ENCODE measurements around the gene SUPT5H.

The SUPT5H gene

DNA sequence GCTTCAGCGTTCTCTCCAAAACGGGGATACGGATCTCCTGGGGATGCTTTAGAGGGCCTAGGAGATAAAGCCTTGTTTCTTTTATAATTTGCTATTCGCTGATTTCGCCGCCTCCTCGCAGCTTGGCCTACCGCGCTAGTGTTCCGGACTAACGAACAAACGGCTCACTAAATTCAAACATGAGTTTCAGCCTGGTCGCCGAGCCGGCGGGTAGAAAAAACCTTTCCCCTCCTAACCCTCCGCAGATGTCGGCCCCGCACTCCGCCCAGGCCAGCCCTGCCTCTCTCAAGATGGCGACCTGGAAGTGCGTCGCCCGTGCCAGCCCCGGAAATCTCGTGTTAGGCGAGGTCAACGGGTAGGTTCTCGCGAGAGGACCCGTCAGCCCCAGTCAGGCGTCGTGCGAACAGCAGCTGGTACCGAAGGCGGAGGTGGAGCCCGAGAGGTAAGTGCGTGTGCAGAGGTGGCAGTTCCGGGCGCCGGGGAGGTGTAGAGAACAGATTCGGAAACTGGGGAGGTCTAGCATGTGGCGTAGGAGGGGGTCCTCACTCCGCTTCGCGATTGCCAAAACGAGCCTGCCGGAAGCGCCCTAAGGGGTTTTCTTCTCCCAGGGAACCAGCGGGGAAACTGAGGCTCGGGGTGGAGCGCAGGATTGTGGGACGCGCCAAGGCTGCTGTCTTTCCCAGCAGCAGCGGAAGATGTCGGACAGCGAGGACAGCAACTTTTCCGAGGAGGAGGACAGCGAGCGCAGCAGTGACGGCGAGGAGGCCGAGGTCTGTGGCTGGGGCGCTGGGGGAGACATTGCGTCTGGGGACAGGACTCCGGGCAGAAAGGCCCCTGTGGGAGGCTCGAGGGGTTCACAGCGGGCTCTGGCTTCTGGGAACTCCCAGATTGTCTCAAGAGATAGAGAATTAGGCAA lies at the start of gene SUPT5H:
Gene SUPT5H, plus strand, starts transcription at position 387 of the 916 bp plus-strand sequence. Its CDS starts 309 bp downstream, at position 696.
- peak; percentile 97 to 99 for DNase-seq

DNA sequence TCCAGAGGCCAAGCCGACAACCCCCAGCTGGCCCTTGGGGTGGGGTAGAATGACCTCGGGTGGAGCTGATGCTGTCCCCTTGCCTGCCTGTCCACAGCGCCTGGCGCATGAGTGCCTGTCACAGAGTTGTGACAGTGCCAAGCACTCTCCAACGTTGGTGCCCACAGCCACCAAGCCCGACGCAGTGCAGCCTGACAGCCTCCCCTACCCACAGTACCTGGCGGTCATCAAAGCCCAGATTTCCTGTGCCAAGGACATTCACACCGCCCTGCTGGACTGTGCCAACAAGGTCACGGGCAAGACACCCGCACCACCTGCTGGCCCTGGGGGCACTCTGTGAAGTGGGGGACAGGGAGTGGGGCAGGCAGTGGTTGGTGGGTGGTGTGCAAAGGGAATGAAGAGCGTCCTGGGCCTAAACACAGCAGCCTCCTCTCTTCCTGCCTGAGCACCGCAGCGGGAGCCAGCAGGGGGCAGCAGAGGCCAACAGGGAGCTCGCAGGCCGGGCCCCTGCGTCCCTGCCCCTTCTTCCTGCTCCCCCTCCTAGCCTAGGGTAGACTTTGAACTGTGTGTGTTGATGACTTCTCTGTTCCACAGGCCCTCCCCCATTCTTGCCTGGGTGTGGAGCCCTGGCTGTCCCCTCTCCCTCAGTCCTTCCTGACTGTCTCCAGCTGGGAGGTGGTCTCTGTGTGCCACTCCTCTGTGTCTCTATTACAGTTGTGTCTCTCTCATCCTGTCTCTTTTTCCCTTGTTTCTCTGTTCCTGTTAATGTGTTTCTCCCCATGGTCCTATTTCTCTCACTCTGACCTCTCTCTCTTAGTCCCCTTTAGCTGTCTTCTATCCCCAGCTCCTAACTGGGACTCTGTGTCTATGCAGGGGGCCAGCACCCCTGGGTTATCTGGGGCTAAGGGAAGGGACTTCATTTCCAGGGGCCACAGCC lies 47.8 kb upstream of the SUPT5H start:
- DNase-seq: peak; percentile 40 to 89

DNA sequence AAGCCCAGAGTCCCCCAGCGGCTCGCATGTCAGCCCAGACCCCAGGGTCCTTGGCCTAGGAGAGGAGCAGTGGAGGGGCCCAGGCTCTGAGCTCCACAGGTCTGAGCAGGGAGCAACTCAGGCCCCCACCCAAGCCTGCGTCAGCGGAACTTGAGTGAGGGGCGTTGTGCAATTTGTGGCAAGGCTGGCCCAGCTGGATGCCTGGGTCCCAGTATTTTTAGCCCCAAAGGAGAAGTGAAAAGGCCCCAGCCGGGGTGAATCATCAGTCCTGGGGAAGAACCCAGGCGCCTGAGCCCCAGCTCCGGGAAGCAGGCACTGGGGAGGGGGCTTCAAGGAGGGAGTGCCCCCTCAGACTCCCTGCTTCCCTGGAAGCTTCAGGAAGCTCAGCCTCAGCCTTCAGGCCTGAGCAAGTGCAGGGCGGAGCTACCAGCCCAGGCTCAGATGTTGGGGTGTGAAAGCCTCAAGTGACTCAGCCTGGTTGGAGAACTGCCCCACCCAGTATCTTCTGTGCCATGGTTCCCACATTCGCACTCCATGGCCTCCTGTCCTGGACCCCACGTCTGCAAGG lies 47.0 kb upstream of the SUPT5H start:
- no peak for DNase-seq

DNA sequence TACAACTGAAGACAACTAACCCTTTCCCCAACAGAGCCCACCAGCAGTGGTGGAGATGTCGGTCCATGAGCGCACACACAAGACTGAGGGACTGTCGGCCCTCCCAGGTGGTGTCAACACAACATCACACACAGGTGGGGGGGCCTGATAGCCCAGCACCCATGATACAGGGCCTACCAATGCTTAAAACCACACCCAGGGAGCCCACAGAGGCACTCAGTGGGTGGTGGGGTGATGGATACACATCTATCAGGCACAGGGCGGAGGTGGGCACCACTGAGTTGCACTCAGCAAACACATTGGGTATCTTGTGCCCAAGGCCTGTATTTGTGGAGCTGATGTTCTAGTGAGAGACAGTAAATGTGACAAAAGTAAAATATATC lies 45.7 kb upstream of the SUPT5H start:
- DNase-seq: no peak

DNA sequence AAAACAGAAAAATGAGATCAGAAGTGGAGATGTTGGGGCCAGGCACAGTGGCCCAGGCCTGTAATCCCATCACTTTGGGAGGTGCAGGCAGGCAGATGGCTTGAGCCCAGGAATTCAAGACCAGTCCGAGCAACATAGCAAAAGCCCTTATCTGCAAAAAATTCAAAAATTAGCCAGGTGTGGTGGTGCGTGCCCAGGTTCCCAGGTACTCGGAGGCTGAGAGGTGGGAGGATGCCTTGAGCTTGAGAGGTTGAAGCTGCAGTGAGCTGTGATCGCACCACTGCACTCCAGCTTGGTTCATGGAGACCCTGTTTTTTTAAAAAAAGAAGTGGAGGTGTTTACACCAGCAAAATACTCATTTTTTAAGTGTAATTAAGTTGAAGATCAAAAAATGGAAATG lies 45.3 kb upstream of the SUPT5H start:
- DNase-seq: no peak

DNA sequence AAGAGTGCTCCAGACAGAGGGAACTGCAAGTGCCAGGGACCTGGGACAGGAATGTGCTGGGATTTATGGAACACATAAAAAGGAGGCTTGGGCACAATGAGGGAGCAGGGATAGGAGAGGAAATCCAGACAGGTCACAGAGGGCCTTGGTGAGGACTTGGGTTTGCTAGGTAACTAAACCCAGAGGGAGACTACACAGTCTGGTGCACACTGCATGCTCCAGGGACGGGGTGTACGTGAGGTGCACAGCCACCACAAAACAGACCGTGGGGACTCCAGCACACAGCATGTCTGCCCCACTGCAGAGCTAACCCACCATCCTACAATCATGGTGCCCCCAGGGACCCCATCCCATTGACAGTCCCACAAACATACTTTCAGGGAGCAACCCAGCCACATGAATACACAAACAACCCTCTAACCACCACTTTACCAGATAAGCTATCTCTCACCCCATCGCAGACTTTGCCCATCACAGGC lies 44.3 kb upstream of the SUPT5H start:
- DNase-seq: no peak

DNA sequence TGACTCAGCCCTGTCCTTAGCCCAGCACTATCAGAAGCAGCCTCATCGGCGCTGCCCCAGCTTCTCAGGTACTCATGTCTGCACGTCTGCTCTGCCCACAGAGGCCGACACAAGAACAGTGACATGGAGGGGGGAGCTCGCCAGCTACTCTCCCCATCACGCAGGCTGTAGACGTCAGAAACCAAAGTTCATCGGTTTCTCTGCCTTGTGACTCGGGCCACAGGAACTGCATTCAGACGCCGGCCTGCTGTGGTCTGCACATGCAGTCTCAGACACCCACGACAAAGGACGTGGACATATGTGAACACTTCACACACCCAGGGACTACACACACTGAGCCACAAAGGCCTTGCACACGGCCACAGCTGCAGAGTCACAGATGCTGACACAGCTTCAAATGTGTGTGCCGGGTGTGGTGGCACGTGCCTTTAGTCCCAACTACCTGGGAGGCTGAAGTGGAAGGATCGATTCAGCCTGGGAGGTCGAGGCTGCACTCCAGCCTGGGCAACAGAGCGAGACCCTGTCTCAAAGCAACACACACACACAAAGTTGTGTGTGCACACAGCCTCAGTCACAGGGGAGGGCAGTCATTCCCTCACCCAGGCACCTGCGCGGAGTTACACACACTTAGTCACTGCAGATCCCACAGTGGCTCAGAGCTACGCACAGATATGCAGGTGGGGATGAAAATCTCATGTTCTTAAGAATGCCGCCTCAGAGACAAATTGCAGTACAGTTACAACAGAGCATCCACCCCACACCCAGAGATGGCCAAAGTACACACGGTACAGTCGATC lies 43.6 kb upstream of the SUPT5H start:
- DNase-seq: peak in 1 of 2 experiments; percentile 26

DNA sequence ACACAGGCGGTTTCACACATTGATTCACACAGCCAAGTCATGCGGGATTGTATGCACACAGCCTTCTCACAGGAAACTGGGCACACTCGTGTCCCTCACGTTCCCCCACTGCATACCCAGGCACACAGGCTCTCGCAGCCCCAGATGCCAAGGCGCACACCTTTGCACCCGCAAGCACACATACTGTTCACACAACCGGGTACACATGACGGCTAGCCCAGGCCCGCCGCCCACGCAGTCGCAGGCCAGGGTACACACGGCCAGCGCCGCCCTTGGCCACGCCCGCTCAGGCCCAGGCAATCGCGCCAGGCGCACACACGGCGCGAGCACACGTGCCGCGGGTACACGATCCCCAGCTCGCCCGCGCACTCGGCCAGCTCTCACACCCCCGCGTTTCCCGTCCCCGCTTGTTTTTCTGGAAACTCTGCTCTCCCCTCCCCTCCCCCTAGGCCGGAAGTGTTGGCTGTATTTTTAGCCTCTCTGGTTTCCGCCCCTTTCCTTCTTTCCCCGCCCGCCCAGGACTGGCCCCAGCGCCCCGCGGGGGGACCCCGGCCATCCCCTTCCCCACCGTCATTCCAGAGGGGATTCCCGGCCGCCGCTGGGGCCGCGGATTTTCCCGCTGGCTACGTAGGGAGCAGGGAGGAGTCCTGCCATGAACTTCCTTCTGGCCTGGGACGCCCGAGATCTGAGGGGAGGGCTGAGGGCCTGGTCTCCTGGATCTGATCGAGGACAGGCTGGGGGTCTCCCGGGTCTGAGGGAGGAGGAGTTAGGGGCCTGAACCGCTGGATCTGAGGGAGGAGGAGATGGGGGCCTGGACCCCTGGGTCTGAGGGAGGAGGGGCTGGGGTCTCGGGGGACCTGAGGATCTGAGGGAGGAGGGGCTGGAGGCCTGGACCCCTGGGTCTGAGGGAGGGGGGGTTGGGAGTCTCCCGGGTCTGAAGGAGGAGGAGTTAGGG lies 42.8 kb upstream of the SUPT5H start:
- DNase-seq: peak; percentile 56 to 81

DNA sequence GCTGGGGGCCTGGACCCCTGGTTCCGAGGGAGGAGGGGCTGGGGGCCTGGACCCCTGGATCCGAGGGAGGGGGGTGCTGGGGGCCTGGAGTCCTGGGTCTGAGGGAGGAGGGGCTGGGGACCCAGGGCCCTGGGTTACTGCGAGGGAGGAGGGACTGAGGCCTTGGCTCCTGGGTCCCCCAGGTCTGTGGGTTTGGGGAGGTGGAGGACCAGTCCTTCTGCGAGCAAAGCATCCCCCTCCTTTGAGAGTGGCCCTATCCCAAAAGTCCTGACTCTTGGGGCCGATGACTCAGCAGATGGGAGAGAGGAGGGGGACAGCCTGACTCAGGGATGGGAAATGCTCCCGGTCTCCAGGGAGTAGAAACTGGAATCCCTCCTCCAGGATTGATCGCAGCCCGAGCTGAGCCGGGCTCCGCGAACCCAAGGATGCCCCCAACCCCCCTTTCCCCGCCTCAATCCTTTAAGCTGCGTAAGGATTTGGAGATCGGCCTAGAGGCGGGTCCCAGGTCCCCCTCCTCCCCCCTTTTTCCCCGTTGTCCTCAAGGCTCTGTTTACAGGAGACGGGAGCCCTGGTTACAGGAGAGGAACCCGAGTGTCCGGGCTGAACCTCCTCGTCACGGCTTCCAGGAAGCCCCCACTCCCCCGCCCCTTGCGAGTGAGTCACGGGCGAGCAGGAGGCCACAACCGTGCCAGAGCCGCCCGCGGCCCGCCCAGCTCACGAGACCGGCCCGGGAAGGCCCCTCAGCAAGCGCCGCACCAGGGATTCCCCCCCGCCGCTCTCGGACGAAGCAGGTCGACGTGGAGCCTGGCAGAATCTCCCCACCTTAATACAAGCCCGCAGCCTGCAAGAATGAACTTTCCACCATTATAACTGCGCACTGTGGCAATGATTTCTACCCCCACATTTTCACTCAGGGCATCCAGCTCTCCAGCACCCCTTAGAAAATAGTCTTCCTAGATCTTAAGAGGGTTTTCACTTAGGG lies 41.8 kb upstream of the SUPT5H start:
- DNase-seq: peak in 1 of 2 experiments; percentile 69

DNA sequence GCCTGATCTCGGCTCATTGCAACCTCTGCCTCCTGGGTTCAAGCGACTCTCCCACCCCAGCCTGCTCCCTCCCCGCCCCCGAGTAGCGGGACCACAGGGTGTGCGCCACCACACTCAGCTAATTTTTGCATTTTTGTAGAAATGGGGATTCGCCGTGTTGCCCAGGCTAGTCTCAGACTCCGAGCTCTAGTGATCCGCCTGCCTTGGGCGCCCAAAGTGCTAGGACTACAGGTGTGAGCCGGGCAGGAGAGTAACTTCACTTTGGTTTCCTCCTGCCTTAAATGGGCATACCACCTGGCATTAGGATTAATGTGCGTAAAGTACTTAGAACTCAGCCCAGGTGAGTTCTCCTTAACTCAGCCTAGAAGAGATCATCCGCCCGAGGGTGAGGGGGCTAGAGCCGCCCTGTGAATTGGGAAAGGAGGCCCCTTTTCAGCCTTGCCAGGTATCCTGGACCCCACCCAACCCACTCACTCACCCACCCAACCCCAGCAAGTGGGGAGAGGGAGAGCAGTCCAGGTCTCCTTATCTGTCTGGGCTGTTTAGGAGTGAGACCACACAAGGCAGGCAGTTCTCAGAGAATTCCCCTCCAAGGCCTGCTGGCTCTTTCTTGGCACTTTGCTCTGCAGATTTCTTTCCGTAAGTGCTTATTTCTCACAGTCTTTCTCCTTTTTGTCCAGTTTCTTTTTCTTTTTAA lies 40.0 kb upstream of the SUPT5H start:
- peak in 1 of 2 experiments; percentile 25 for DNase-seq

DNA sequence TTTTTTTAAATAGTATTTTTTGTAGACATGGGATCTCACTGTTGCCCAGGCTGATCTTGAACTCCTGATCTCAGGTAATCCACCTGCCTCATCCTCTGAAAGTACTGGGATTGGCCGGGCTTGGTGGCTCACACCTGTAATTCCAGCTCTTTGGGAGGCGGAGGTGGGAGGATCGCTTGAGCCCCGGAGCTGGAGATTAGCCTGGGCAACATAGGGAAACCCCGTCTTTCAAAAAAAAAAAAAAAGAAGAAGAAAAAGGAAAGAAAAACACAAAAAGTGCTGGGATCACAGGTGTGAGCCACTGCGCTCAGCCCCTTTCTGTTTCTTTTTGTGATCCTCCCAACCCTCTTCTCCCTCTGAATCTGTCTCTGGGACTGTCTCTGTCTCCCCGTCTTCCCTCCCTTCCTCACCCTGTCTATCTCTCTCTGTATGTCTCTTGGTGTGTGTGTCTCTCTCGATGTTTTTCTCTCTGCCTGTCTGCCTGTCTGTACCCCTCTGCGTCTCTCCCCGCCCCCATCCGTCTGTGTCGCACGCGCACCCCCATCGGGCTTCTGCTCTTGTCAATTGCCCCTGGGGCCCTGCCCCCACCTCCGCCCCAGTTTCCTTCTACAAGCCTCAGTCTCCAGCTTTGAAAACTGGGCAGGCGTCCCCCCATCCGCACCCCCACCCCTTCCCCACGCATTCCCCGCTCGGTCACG lies 39.3 kb upstream of the SUPT5H start:
- DNase-seq: no peak

DNA sequence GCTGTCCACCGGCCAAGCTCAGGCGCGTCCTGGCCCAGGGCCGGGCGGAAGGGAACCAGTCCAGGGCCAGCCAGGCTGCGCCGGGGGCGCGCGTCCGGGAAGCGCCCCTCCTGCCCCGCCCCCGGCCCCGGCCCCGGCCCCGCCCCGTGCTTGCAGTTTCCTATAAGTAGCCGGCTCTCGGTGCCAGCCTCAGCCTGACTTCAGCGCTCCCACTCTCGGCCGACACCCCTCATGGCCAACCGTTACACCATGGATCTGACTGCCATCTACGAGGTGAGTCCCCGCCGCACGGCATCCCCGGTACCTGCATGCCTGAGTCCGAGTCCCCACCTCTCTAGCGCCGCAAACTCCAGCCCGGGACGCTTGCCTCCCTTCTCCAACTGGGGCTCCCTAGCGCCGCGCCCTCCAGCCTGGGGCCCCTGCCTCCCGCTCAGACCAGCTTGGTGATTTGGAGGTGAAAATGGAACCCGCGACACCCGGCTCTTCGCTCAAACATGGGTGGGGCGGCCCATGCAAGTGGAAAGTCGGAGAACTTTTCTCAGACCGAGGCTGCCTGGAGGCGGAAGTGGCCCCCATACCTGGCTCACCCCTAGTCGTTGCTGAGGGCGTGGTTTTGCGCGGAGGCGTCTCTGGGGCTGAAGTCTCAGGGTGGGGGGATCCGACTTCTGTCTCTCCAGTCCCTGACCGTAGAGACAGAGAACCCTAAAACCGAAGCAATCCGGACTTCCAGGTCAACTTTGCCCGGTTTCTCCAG lies 38.5 kb upstream of the SUPT5H start, which contains the start of gene ZFP36:
Gene ZFP36, plus strand, starts transcription at position 192 of the 754 bp plus-strand sequence. Its CDS starts 58 bp downstream, at position 250.
- DNase-seq: peak; percentile 63 to 91

DNA sequence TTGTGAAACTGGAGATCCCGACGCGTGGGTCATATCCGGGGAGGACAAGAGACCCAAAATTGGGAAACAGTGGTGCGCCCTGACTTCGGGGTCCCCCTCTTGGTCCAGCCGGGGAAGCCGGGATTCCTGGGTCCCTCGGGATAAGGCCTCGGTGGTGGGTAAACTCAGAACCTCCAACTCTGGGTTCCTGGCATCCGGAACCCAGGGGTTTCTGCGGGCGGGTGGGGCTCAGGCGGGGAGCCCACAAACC lies 38.0 kb upstream of the SUPT5H start:
- no peak for DNase-seq

DNA sequence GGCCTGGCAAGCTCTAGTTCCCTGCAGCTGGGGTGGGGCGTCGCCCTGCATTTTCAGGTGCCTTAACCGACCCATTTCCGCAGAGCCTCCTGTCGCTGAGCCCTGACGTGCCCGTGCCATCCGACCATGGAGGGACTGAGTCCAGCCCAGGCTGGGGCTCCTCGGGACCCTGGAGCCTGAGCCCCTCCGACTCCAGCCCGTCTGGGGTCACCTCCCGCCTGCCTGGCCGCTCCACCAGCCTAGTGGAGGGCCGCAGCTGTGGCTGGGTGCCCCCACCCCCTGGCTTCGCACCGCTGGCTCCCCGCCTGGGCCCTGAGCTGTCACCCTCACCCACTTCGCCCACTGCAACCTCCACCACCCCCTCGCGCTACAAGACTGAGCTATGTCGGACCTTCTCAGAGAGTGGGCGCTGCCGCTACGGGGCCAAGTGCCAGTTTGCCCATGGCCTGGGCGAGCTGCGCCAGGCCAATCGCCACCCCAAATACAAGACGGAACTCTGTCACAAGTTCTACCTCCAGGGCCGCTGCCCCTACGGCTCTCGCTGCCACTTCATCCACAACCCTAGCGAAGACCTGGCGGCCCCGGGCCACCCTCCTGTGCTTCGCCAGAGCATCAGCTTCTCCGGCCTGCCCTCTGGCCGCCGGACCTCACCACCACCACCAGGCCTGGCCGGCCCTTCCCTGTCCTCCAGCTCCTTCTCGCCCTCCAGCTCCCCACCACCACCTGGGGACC lies 37.6 kb upstream of the SUPT5H start:
- DNase-seq: peak in 1 of 2 experiments; percentile 53

DNA sequence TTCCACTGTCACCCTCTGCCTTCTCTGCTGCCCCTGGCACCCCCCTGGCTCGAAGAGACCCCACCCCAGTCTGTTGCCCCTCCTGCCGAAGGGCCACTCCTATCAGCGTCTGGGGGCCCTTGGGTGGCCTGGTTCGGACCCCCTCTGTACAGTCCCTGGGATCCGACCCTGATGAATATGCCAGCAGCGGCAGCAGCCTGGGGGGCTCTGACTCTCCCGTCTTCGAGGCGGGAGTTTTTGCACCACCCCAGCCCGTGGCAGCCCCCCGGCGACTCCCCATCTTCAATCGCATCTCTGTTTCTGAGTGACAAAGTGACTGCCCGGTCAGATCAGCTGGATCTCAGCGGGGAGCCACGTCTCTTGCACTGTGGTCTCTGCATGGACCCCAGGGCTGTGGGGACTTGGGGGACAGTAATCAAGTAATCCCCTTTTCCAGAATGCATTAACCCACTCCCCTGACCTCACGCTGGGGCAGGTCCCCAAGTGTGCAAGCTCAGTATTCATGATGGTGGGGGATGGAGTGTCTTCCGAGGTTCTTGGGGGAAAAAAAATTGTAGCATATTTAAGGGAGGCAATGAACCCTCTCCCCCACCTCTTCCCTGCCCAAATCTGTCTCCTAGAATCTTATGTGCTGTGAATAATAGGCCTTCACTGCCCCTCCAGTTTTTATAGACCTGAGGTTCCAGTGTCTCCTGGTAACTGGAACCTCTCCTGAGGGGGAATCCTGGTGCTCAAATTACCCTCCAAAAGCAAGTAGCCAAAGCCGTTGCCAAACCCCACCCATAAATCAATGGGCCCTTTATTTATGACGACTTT lies 36.8 kb upstream of the SUPT5H start:
- DNase-seq: peak; percentile 43 to 45

All from NCI-H526 (cell line).